Muscle layer of duodenum (tissue), 2 donors: ENCODE measurements around the gene KITLG.

Source experiments
- H3K27ac ChIP-seq: one replicate; pipeline ENCODE4 v1.7.0; 2013; ENCODE audit warnings: mild to moderate bottlenecking, low read length
- H3K27me3 ChIP-seq: one replicate; pipeline ENCODE4 v1.7.0; 2013; ENCODE audit warnings: low read depth, mild to moderate bottlenecking, control low read depth, low read length
- H3K36me3 ChIP-seq, 2 donors: one replicate each; pipeline ENCODE4 v1.7.0; 2013; ENCODE audit warnings: low read length in 2 of 2, control low read depth in 1 of 2, mild to moderate bottlenecking in 1 of 2; ENCODE audit not compliant: insufficient read depth in 2 of 2, control insufficient read depth in 1 of 2
- H3K4me1 ChIP-seq, 2 donors: one replicate each; pipeline ENCODE4 v1.7.0; 2013; ENCODE audit warnings: low read length in 2 of 2, mild to moderate bottlenecking in 2 of 2, control low read depth in 1 of 2, moderate library complexity in 1 of 2; ENCODE audit not compliant: insufficient read depth in 2 of 2, control insufficient read depth in 1 of 2
- H3K4me3 ChIP-seq, 2 donors: one replicate each; pipeline ENCODE4 v1.7.0; 2013; ENCODE audit warnings: low read length in 2 of 2, low read depth in 1 of 2, mild to moderate bottlenecking in 1 of 2
- H3K9me3 ChIP-seq, 2 donors: one replicate each; pipeline ENCODE4 v1.7.0; 2013; ENCODE audit warnings: low read length in 2 of 2, control low read depth in 1 of 2, mild to moderate bottlenecking in 1 of 2; ENCODE audit not compliant: control insufficient read depth in 1 of 2
- donor health status: healthy.

Gene KITLG

GRCh38 chr12:88538250-88538649 is 42.0 kb downstream of the KITLG start:
- no peaks in the 10 kb centered on the region for H3K9me3 ChIP-seq
- H3K4me3 ChIP-seq = no peak overlapping the region
- no peak overlapping the region for H3K27ac ChIP-seq
- H3K36me3 ChIP-seq = no peaks in the 10 kb centered on the region
- no peaks in the 10 kb centered on the region for H3K27me3 ChIP-seq
- H3K4me1 ChIP-seq = no peaks in the 10 kb centered on the region

- Histone ChIP-seq H3K4me1 (peaks cover 0 to 10% of the 10 kb centered on the region in 2 donors), H3K4me3 (no peak overlapping the region), H3K9me3 (peaks cover 0 to 4% of the 10 kb centered on the region in 2 donors), H3K27me3 (no peaks in the 10 kb centered on the region), H3K36me3 (peaks cover 5 to 17% of the 10 kb centered on the region in 2 donors), H3K27ac (no peak overlapping the region)
Observed at GRCh38 chr12:88530868-88531267, 49.4 kb downstream of the KITLG start.

GRCh38 chr12:88529531-88530488 is 50.5 kb downstream of the KITLG start:
- peaks cover 0 to 10% of the 10 kb centered on the region in 2 donors for H3K4me1 ChIP-seq
- no peak overlapping the region for H3K4me3 ChIP-seq
- H3K36me3 ChIP-seq = peaks cover 5 to 21% of the 10 kb centered on the region in 2 donors
- H3K27me3 ChIP-seq = no peaks in the 10 kb centered on the region
- no peak overlapping the region for H3K27ac ChIP-seq
- peaks cover 0 to 4% of the 10 kb centered on the region in 2 donors for H3K9me3 ChIP-seq

- H3K4me3 ChIP-seq = no peak overlapping the region
- no peaks in the 10 kb centered on the region for H3K27me3 ChIP-seq
- no peak overlapping the region for H3K27ac ChIP-seq
Observed at GRCh38 chr12:88522961-88523360, 57.3 kb downstream of the KITLG start.

GRCh38 chr12:88520436-88520820 is 59.8 kb downstream of the KITLG start:
- H3K9me3 ChIP-seq = no peaks in the 10 kb centered on the region
- peaks cover 0 to 6% of the 10 kb centered on the region in 2 donors for H3K36me3 ChIP-seq
- no peak overlapping the region for H3K27ac ChIP-seq
- peaks cover 0 to 18% of the 10 kb centered on the region in 2 donors for H3K4me1 ChIP-seq
- H3K4me3 ChIP-seq = no peak overlapping the region
- H3K27me3 ChIP-seq = no peaks in the 10 kb centered on the region

More at GRCh38 chr12:88522961-88523360, 57.3 kb downstream of the KITLG start:
- Histone ChIP-seq H3K4me1 (peaks cover 0 to 18% of the 10 kb centered on the region in 2 donors), H3K9me3 (peaks cover 0 to 4% of the 10 kb centered on the region in 2 donors), H3K36me3 (peaks cover 8 to 20% of the 10 kb centered on the region in 2 donors)

GRCh38 chr12:88519802-88520435 is 60.4 kb downstream of the KITLG start:
- Histone ChIP-seq H3K4me3 (no peak overlapping the region), H3K27me3 (no peaks in the 10 kb centered on the region), H3K27ac (no peak overlapping the region), H3K36me3 (peaks cover 0 to 6% of the 10 kb centered on the region in 2 donors), H3K9me3 (no peaks in the 10 kb centered on the region), H3K4me1 (peaks cover 0 to 18% of the 10 kb centered on the region in 2 donors)

- H3K9me3 ChIP-seq = no peaks in the 10 kb centered on the region
- H3K36me3 ChIP-seq = peaks cover 0 to 6% of the 10 kb centered on the region in 2 donors
- H3K27me3 ChIP-seq = no peaks in the 10 kb centered on the region
- H3K4me3 ChIP-seq = no peak overlapping the region
- no peak overlapping the region for H3K27ac ChIP-seq
- H3K4me1 ChIP-seq = peaks cover 0 to 18% of the 10 kb centered on the region in 2 donors
Observed at GRCh38 chr12:88518863-88519403, 61.3 kb downstream of the KITLG start.

- Histone ChIP-seq H3K36me3 (peaks cover 0 to 6% of the 10 kb centered on the region in 2 donors), H3K27ac (no peak overlapping the region), H3K4me1 (peaks cover 0 to 24% of the 10 kb centered on the region in 2 donors), H3K4me3 (no peak overlapping the region), H3K27me3 (no peaks in the 10 kb centered on the region), H3K9me3 (no peaks in the 10 kb centered on the region)
Observed at GRCh38 chr12:88516811-88517210, 63.5 kb downstream of the KITLG start.

- Histone ChIP-seq H3K4me3 (no peak overlapping the region), H3K9me3 (no peaks in the 10 kb centered on the region), H3K27ac (no peak overlapping the region), H3K4me1 (peaks cover 0 to 7% of the 10 kb centered on the region in 2 donors), H3K36me3 (peaks cover 0 to 4% of the 10 kb centered on the region in 2 donors), H3K27me3 (no peaks in the 10 kb centered on the region)
Observed at GRCh38 chr12:88510843-88511242, 69.4 kb downstream of the KITLG start.

- Histone ChIP-seq H3K4me1 (peaks cover 0 to 7% of the 10 kb centered on the region in 2 donors), H3K36me3 (peaks cover 5 to 10% of the 10 kb centered on the region in 2 donors), H3K27ac (no peak overlapping the region), H3K4me3 (no peak overlapping the region), H3K9me3 (no peaks in the 10 kb centered on the region), H3K27me3 (no peaks in the 10 kb centered on the region)
Observed at GRCh38 chr12:88509851-88510250, 70.4 kb downstream of the KITLG start.

GRCh38 chr12:88509347-88509746 is 70.9 kb downstream of the KITLG start:
- H3K4me3 ChIP-seq = no peak overlapping the region
- peaks cover 5 to 10% of the 10 kb centered on the region in 2 donors for H3K36me3 ChIP-seq
- H3K9me3 ChIP-seq = no peaks in the 10 kb centered on the region
- H3K27ac ChIP-seq = no peak overlapping the region
- H3K4me1 ChIP-seq = peaks cover 0 to 7% of the 10 kb centered on the region in 2 donors
- no peaks in the 10 kb centered on the region for H3K27me3 ChIP-seq
